Duodenal mucosa (tissue), 2 donors: ENCODE measurements around the gene SPATA2.
"Not testable (repeated sequence)": the region's sequence is repeated elsewhere in the genome, so short reads cannot be mapped to it uniquely, and the experiment has no call there.

Experiments used
- H3K27ac ChIP-seq: one replicate; pipeline ENCODE4 v1.7.0; 2013; ENCODE audit warnings: low read depth, low read length
- H3K27me3 ChIP-seq, 2 donors: one replicate each; pipeline ENCODE4 v1.7.0; 2013; ENCODE audit warnings: low read length in 2 of 2, control low read depth in 1 of 2; ENCODE audit not compliant: insufficient read depth in 2 of 2, control insufficient read depth in 1 of 2
- H3K36me3 ChIP-seq, 2 donors: one replicate each; pipeline ENCODE4 v1.7.0; 2013; ENCODE audit warnings: low read length in 2 of 2, control low read depth in 1 of 2; ENCODE audit not compliant: insufficient read depth in 2 of 2, control insufficient read depth in 1 of 2
- H3K4me1 ChIP-seq, 2 donors: one replicate each; pipeline ENCODE4 v1.7.0; 2013; ENCODE audit warnings: low read length in 2 of 2, control low read depth in 1 of 2; ENCODE audit not compliant: insufficient read depth in 2 of 2, control insufficient read depth in 1 of 2
- H3K4me3 ChIP-seq, 2 donors: one replicate each; pipeline ENCODE4 v1.7.0; 2013; ENCODE audit warnings: low read length in 2 of 2, low read depth in 1 of 2
- H3K9ac ChIP-seq, 2 donors: one replicate each; pipeline ENCODE4 v1.7.0; 2013; ENCODE audit warnings: low read length in 2 of 2, low read depth in 1 of 2
- H3K9me3 ChIP-seq, 2 donors: one replicate each; pipeline ENCODE4 v1.7.0; 2013; ENCODE audit warnings: low read length in 2 of 2, control low read depth in 1 of 2; ENCODE audit not compliant: control insufficient read depth in 1 of 2

The SPATA2 gene, protein sequence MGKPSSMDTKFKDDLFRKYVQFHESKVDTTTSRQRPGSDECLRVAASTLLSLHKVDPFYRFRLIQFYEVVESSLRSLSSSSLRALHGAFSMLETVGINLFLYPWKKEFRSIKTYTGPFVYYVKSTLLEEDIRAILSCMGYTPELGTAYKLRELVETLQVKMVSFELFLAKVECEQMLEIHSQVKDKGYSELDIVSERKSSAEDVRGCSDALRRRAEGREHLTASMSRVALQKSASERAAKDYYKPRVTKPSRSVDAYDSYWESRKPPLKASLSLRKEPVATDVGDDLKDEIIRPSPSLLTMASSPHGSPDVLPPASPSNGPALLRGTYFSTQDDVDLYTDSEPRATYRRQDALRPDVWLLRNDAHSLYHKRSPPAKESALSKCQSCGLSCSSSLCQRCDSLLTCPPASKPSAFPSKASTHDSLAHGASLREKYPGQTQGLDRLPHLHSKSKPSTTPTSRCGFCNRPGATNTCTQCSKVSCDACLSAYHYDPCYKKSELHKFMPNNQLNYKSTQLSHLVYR

GRCh38 chr20:49915380-49916145 lies at the start of gene SPATA2:
TSS of gene SPATA2 (minus strand) at chr20:49915529. CDS start at chr20:49908490, 7,039 bp downstream.
- Histone ChIP-seq H3K4me1 (peaks cover 28 to 30% of the 10 kb centered on the region in 2 donors), H3K9ac (peak within 1 kb of the TSS; percentile 86 to 94), H3K4me3 (peak within 1 kb of the TSS; percentile 81 to 92), H3K27ac (peak within 1 kb of the TSS; percentile 100), H3K36me3 (no peaks in the 10 kb centered on the region), H3K9me3 (no peaks in the 10 kb centered on the region), H3K27me3 (no peaks in the 10 kb centered on the region)

- Histone ChIP-seq H3K9me3 (no peaks in the 10 kb centered on the region), H3K36me3 (peaks cover 0 to 16% of the 10 kb centered on the region in 2 donors), H3K27ac (no peak overlapping the region), H3K4me1 (peaks cover 0 to 4% of the 10 kb centered on the region in 2 donors), H3K4me3 (no peak overlapping the region), H3K9ac (no peak overlapping the region), H3K27me3 (no peaks in the 10 kb centered on the region)
These were observed 46.1 kb upstream of the SPATA2 start for GRCh38 chr20:49961413-49961812.

GRCh38 chr20:49957089-49957938 lies 42.0 kb upstream of the SPATA2 start:
- H3K9ac ChIP-seq, H3K4me1 ChIP-seq: not testable (repeated sequence)
- H3K36me3 ChIP-seq, result peaks cover 20 to 44% of the 10 kb centered on the region in 2 donors

DNA sequence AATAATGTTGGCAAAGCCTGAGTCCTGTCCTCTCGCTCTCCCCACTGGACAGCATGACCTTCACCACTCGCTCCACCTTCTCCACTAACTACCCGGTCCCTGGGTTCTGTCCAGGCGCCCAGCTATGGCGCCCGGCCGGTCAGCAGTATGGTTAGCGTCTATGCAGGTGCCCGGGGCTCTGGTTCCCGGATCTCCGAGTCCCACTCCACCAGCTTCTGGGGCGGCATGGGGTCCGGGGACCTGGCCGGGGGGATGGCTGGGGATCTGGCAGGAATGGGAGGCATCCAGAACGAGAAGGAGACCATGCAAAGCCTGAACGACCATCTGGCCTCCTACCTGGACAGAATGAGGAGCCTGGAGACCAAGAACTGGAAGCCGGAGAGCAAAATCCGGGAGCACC lies 41.4 kb upstream of the SPATA2 start:
- Histone ChIP-seq H3K27ac (no peak overlapping the region), H3K9me3 (no peaks in the 10 kb centered on the region), H3K4me1 (no peaks in the 10 kb centered on the region), H3K27me3 (no peaks in the 10 kb centered on the region), H3K9ac (no peak overlapping the region), H3K36me3 (peaks cover 26 to 51% of the 10 kb centered on the region in 2 donors), H3K4me3 (no peak overlapping the region)

More at GRCh38 chr20:49957089-49957938, 42.0 kb upstream of the SPATA2 start:
- not testable (repeated sequence) for H3K9me3 ChIP-seq, H3K27me3 ChIP-seq, H3K27ac ChIP-seq, H3K4me3 ChIP-seq

DNA sequence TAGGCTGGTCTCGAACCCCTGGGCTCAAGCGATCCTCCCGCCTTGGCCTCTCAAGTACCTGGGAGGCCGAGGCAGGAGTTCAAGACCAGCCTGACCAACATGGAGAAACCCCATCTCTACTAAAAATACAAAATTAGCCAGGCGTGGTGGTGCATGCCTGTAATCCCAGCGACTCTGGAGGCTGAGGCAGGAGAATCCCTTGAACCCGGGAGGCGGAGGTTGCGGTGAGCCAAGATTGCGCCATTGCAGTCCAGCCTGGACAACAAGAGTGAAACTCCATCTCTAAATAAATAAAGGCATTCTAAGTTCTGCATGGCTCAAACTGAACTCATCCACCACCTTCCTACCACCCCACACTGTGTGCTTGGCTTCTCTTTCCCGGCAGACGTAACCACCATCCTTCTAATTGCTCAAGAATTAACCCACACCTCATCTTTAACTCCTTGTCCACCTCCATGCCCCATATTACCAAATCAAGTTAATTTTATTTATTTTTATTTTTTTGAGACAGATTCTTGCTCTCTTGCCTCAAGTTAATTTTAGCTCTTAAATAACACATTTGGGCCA lies 40.6 kb upstream of the SPATA2 start:
- H3K4me3 ChIP-seq, H3K27ac ChIP-seq, H3K9ac ChIP-seq, H3K9me3 ChIP-seq, H3K27me3 ChIP-seq, H3K4me1 ChIP-seq: not testable (repeated sequence)
- H3K36me3 ChIP-seq, result peaks cover 27 to 58% of the 10 kb centered on the region in 2 donors

GRCh38 chr20:49955167-49955566 lies 39.8 kb upstream of the SPATA2 start:
- peaks cover 34 to 66% of the 10 kb centered on the region in 2 donors for H3K36me3 ChIP-seq

GRCh38 chr20:49951151-49951550 lies 35.8 kb upstream of the SPATA2 start:
- Histone ChIP-seq H3K36me3 (peaks cover 53 to 87% of the 10 kb centered on the region in 2 donors), H3K9me3 (no peaks in the 10 kb centered on the region), H3K4me3 (no peak overlapping the region), H3K9ac (no peak overlapping the region), H3K4me1 (no peaks in the 10 kb centered on the region), H3K27me3 (no peaks in the 10 kb centered on the region), H3K27ac (no peak overlapping the region)

More at GRCh38 chr20:49955167-49955566, 39.8 kb upstream of the SPATA2 start:
- Histone ChIP-seq H3K4me3 (no peak overlapping the region), H3K9me3 (no peaks in the 10 kb centered on the region), H3K27ac (no peak overlapping the region), H3K9ac (no peak overlapping the region), H3K27me3 (no peaks in the 10 kb centered on the region), H3K4me1 (no peaks in the 10 kb centered on the region)

GRCh38 chr20:49948809-49949507 lies 33.6 kb upstream of the SPATA2 start:
- Histone ChIP-seq H3K4me3 (no peak overlapping the region), H3K27ac (no peak overlapping the region), H3K4me1 (peaks cover 4 to 9% of the 10 kb centered on the region in 2 donors), H3K9me3 (no peaks in the 10 kb centered on the region), H3K36me3 (peaks cover 55 to 88% of the 10 kb centered on the region in 2 donors), H3K9ac (no peak overlapping the region), H3K27me3 (no peaks in the 10 kb centered on the region)

GRCh38 chr20:49948178-49948577 lies 32.8 kb upstream of the SPATA2 start:
- Histone ChIP-seq H3K4me1 (peaks cover 4 to 9% of the 10 kb centered on the region in 2 donors), H3K36me3 (peaks cover 50 to 83% of the 10 kb centered on the region in 2 donors), H3K27ac (no peak overlapping the region), H3K9me3 (no peaks in the 10 kb centered on the region), H3K9ac (no peak overlapping the region), H3K27me3 (no peaks in the 10 kb centered on the region), H3K4me3 (no peak overlapping the region)
